ENCODE measurements around the gene ABAT.

Gene ABAT

GRCh38 chr16:8720080-8720966 is 45.9 kb downstream of the ABAT start:
- no peak overlapping the region for H3K4me3 ChIP-seq (ENCODE audit: low read depth, low read length)
- H3K4me1 ChIP-seq (ENCODE audit: control insufficient read depth, insufficient read depth, low read length), result peaks cover 18% of the 10 kb centered on the region
- H3K27me3 ChIP-seq (ENCODE audit: control insufficient read depth, insufficient read depth, low read length), result no peaks in the 10 kb centered on the region
- H3K27ac ChIP-seq (ENCODE audit: low read depth, low read length), result no peak overlapping the region
- no peaks in the 10 kb centered on the region for H3K36me3 ChIP-seq (ENCODE audit: control insufficient read depth, insufficient read depth, low read length)
- H3K9me3 ChIP-seq (ENCODE audit: control insufficient read depth, insufficient read depth, low read depth, low read length), result 0 out of 2 replicates have a peak, but pooled peaks cover 2% of the 10 kb centered on the region
- no peak overlapping the region for H3K9ac ChIP-seq (ENCODE audit: low read length)

- no peaks in the 10 kb centered on the region for H3K36me3 ChIP-seq (ENCODE audit: control insufficient read depth, insufficient read depth, low read length)
- no peak overlapping the region for H3K9ac ChIP-seq (ENCODE audit: low read length)
- no peak overlapping the region for H3K27ac ChIP-seq (ENCODE audit: low read depth, low read length)
- 0 out of 2 replicates have a peak, but pooled peaks cover 2% of the 10 kb centered on the region for H3K9me3 ChIP-seq (ENCODE audit: control insufficient read depth, insufficient read depth, low read depth, low read length)
- H3K4me3 ChIP-seq (ENCODE audit: low read depth, low read length), result no peak overlapping the region
- no peaks in the 10 kb centered on the region for H3K27me3 ChIP-seq (ENCODE audit: control insufficient read depth, insufficient read depth, low read length)
- H3K4me1 ChIP-seq (ENCODE audit: control insufficient read depth, insufficient read depth, low read length), result peaks cover 18% of the 10 kb centered on the region
These were observed 46.5 kb downstream of the ABAT start for GRCh38 chr16:8720967-8721308.

- Histone ChIP-seq H3K27ac (ENCODE audit: low read depth, low read length) (no peak overlapping the region), H3K4me1 (ENCODE audit: control insufficient read depth, insufficient read depth, low read length) (peaks cover 18% of the 10 kb centered on the region), H3K27me3 (ENCODE audit: control insufficient read depth, insufficient read depth, low read length) (no peaks in the 10 kb centered on the region), H3K9me3 (ENCODE audit: control insufficient read depth, insufficient read depth, low read depth, low read length) (0 out of 2 replicates have a peak, but pooled peaks cover 2% of the 10 kb centered on the region), H3K4me3 (ENCODE audit: low read depth, low read length) (no peak overlapping the region), H3K9ac (ENCODE audit: low read length) (no peak overlapping the region), H3K36me3 (ENCODE audit: control insufficient read depth, insufficient read depth, low read length) (no peaks in the 10 kb centered on the region)
These were observed 47.1 kb downstream of the ABAT start for GRCh38 chr16:8721336-8722024.

- Histone ChIP-seq H3K36me3 (ENCODE audit: control insufficient read depth, insufficient read depth, low read length) (no peaks in the 10 kb centered on the region), H3K9me3 (ENCODE audit: control insufficient read depth, insufficient read depth, low read depth, low read length) (0 out of 2 replicates have a peak, but pooled peaks cover 2% of the 10 kb centered on the region), H3K4me1 (ENCODE audit: control insufficient read depth, insufficient read depth, low read length) (peaks cover 18% of the 10 kb centered on the region), H3K27ac (ENCODE audit: low read depth, low read length) (no peak overlapping the region), H3K9ac (ENCODE audit: low read length) (no peak overlapping the region), H3K4me3 (ENCODE audit: low read depth, low read length) (no peak overlapping the region), H3K27me3 (ENCODE audit: control insufficient read depth, insufficient read depth, low read length) (no peaks in the 10 kb centered on the region)
These were observed 47.6 kb downstream of the ABAT start for GRCh38 chr16:8722025-8722348.

GRCh38 chr16:8725513-8726178 is 51.2 kb downstream of the ABAT start:
- Histone ChIP-seq H3K9ac (ENCODE audit: low read length) (no peak overlapping the region), H3K27ac (ENCODE audit: low read depth, low read length) (no peak overlapping the region), H3K27me3 (ENCODE audit: control insufficient read depth, insufficient read depth, low read length) (no peaks in the 10 kb centered on the region), H3K4me3 (ENCODE audit: low read depth, low read length) (no peak overlapping the region), H3K36me3 (ENCODE audit: control insufficient read depth, insufficient read depth, low read length) (no peaks in the 10 kb centered on the region), H3K9me3 (ENCODE audit: control insufficient read depth, insufficient read depth, low read depth, low read length) (no peaks in the 10 kb centered on the region), H3K4me1 (ENCODE audit: control insufficient read depth, insufficient read depth, low read length) (peaks cover 16% of the 10 kb centered on the region)

- Histone ChIP-seq H3K4me3 (ENCODE audit: low read depth, low read length) (no peak overlapping the region), H3K9ac (ENCODE audit: low read length) (no peak overlapping the region), H3K27me3 (ENCODE audit: control insufficient read depth, insufficient read depth, low read length) (no peaks in the 10 kb centered on the region), H3K27ac (ENCODE audit: low read depth, low read length) (no peak overlapping the region), H3K36me3 (ENCODE audit: control insufficient read depth, insufficient read depth, low read length) (no peaks in the 10 kb centered on the region), H3K4me1 (ENCODE audit: control insufficient read depth, insufficient read depth, low read length) (no peaks in the 10 kb centered on the region; the same call in 1 of the 2 replicates), H3K9me3 (ENCODE audit: control insufficient read depth, insufficient read depth, low read depth, low read length) (no peaks in the 10 kb centered on the region)
These were observed 52.9 kb downstream of the ABAT start for GRCh38 chr16:8727131-8727806.

DNA sequence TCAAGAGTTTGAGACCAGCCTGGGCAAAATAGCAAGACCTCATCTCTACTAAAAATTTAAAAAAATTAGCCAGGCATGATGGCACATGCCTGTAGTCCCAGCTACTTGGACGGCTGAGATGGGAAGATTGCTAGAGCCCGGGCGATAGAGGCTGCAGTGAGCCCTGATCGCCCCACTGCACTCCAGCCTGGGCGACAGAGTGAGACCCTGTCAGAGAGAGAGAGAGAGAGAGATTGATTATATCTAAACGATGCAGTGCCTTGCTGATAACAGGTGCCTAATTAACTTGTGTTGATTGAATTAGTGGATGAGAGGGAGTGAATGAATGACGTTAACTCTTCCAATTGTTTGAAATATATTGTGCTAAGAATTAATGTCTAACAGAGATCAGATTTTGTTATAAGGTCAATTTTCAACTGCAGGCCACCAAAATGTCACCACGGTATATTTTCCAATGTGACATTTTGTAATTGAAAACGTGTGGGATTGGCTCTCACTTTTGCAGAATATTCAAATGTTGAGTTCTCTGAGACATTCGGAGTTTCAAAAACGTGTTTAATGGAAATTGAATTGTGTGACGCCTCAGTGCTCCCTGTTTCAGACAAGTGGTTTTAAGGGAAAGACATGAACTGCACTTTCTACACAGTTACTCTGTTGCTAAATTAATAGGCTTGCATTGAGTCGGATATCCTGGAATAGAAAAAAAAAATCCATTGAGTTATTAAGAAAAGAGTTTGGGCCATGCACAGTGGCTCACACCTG is 53.6 kb downstream of the ABAT start:
- Histone ChIP-seq H3K9me3 (ENCODE audit: control insufficient read depth, insufficient read depth, low read depth, low read length) (no peaks in the 10 kb centered on the region), H3K27me3 (ENCODE audit: control insufficient read depth, insufficient read depth, low read length) (no peaks in the 10 kb centered on the region), H3K27ac (ENCODE audit: low read depth, low read length) (no peak overlapping the region), H3K4me1 (ENCODE audit: control insufficient read depth, insufficient read depth, low read length) (no peaks in the 10 kb centered on the region), H3K9ac (ENCODE audit: low read length) (no peak overlapping the region), H3K4me3 (ENCODE audit: low read depth, low read length) (no peak overlapping the region), H3K36me3 (ENCODE audit: control insufficient read depth, insufficient read depth, low read length) (no peaks in the 10 kb centered on the region)

DNA sequence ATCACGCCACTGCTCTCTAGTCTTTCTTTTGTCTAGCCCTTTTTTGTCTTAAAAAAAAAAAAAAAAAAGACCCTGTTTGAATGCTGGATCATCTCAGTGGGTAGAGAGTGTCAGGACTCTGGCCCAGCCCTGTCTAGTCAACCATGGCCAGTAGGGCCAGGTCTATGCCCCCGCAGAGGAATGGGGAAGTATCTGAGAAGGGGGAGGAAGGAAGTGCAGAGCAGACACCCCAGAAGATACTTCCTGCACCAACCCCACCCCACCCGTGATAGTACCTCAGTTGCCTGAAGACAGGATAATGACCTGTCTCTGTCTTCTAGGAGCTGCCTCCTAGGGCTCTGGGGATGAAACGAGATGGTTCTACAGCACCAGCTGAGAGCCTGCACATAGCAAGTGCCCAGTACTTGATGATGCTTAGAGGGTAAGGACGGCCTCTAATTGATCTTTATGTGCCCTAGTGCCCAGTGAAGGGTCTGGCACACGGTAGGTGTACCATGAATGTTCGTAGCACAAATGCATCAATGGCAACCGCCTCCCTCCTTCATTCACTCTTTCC is 55.4 kb downstream of the ABAT start:
- Histone ChIP-seq H3K36me3 (ENCODE audit: control insufficient read depth, insufficient read depth, low read length) (no peaks in the 10 kb centered on the region), H3K4me3 (ENCODE audit: low read depth, low read length) (no peak overlapping the region), H3K27ac (ENCODE audit: low read depth, low read length) (no peak overlapping the region), H3K4me1 (ENCODE audit: control insufficient read depth, insufficient read depth, low read length) (no peaks in the 10 kb centered on the region), H3K9me3 (ENCODE audit: control insufficient read depth, insufficient read depth, low read depth, low read length) (peaks cover 13% of the 10 kb centered on the region), H3K9ac (ENCODE audit: low read length) (no peak overlapping the region), H3K27me3 (ENCODE audit: control insufficient read depth, insufficient read depth, low read length) (no peaks in the 10 kb centered on the region)

GRCh38 chr16:8730335-8730915 is 56.0 kb downstream of the ABAT start:
- H3K4me1 ChIP-seq (ENCODE audit: control insufficient read depth, insufficient read depth, low read length), result no peaks in the 10 kb centered on the region
- H3K27me3 ChIP-seq (ENCODE audit: control insufficient read depth, insufficient read depth, low read length), result no peaks in the 10 kb centered on the region
- H3K36me3 ChIP-seq (ENCODE audit: control insufficient read depth, insufficient read depth, low read length), result no peaks in the 10 kb centered on the region
- H3K27ac ChIP-seq (ENCODE audit: low read depth, low read length), result no peak overlapping the region
- H3K4me3 ChIP-seq (ENCODE audit: low read depth, low read length), result no peak overlapping the region
- peaks cover 13% of the 10 kb centered on the region for H3K9me3 ChIP-seq (ENCODE audit: control insufficient read depth, insufficient read depth, low read depth, low read length)
- H3K9ac ChIP-seq (ENCODE audit: low read length), result no peak overlapping the region

All from HUES6 (cell line).